IMR-90 (cell line): Measurements from ENCODE around the gene ATG7. TPM values are rescaled to one million over a fixed set of nuclear protein-coding genes. Genes with fewer than 3 reads are reported as not detected.

ENCODE experiments used
- ATAC-seq: fragments of 200-7000 bp; cut with Tn5 transposase; 2 replicates; pipeline ENCODE4 v1.9.1; 2020; ENCODE audit warnings: low read depth, mild to moderate bottlenecking, moderate library complexity
- BruUV-seq: library from RNA; stranded (reverse); fragments of 400-500 nt; replicated peaks from 2 replicates; lab custom pipeline; 2021; lab: Mats Ljungman, UMichigan
- CTCF ChIA-PET: fragments of 300-600 bp; formaldehyde crosslinking; extraction: SDS; loops from one replicate; lab custom pipeline; 2021; ENCODE audit warnings: antibody characterized with exemption; lab: Yijun Ruan, JAX
- POLR2A ChIA-PET: fragments of 300-600 bp; sonication (Branson Sonifier 250); formaldehyde crosslinking; loops from one replicate; lab custom pipeline; 2022; ENCODE audit warnings: antibody characterized with exemption; ENCODE audit not compliant: unreplicated experiment; lab: Charles Lee
- DNase-seq: peaks from one replicate; pipeline ENCODE4 v3.0.0; 2013
- H2AFZ ChIP-seq: replicated peaks from 2 replicates; pipeline ENCODE3; 2013; ENCODE audit warnings: low read length, mild to moderate bottlenecking; ENCODE audit not compliant: poor library complexity
- H2AK5ac ChIP-seq: 2 replicates; pipeline ENCODE4 v1.6.1; 2013; ENCODE audit warnings: low read depth, low read length, inconsistent platforms
- H2AK9ac ChIP-seq: replicated peaks from 2 replicates; pipeline ENCODE3; 2013; ENCODE audit warnings: mild to moderate bottlenecking, low read depth, low read length, moderate library complexity; ENCODE audit not compliant: poor library complexity
- H2BK120ac ChIP-seq: 2 replicates; pipeline ENCODE4 v1.6.1; 2013; ENCODE audit warnings: low read depth, low read length, inconsistent platforms
- H2BK15ac ChIP-seq: 3 replicates; pipeline ENCODE4 v1.6.1; 2013; ENCODE audit warnings: low read depth, low read length, inconsistent platforms
- H2BK20ac ChIP-seq: 2 replicates; pipeline ENCODE4 v1.6.1; 2013; ENCODE audit warnings: low read depth, mild to moderate bottlenecking, inconsistent platforms, low read length, moderate library complexity
- H2BK5ac ChIP-seq: 2 replicates; pipeline ENCODE4 v1.6.1; 2013; ENCODE audit warnings: mild to moderate bottlenecking, low read depth, low read length, inconsistent platforms; ENCODE audit not compliant: poor library complexity, severe bottlenecking
- H3K14ac ChIP-seq: replicated peaks from 2 replicates; pipeline ENCODE4 v1.6.1; 2013; ENCODE audit warnings: low read depth, low read length, inconsistent platforms
- H3K18ac ChIP-seq: 2 replicates; pipeline ENCODE4 v1.6.1; 2013; ENCODE audit warnings: low read depth, low read length, control low read depth
- H3K23ac ChIP-seq: 2 replicates; pipeline ENCODE4 v1.6.1; 2013; ENCODE audit warnings: low read depth, low read length, inconsistent platforms
- H3K27ac ChIP-seq: 2 replicates; pipeline ENCODE4 v1.5.1; 2013; ENCODE audit warnings: mild to moderate bottlenecking, control low read depth, low read length; ENCODE audit not compliant: insufficient read depth
- H3K27me3 ChIP-seq: 2 replicates; pipeline ENCODE4 v1.6.1; 2013; ENCODE audit warnings: low read length; ENCODE audit not compliant: control insufficient read depth, insufficient read depth
- H3K36me3 ChIP-seq: 2 replicates; pipeline ENCODE4 v1.6.1; 2013; ENCODE audit warnings: low read length, mixed read lengths; ENCODE audit not compliant: control insufficient read depth, insufficient read depth
- H3K4ac ChIP-seq: 2 replicates; pipeline ENCODE4 v1.6.1; 2013; ENCODE audit warnings: low read depth, low read length, inconsistent platforms
- H3K4me1 ChIP-seq: 2 replicates; pipeline ENCODE4 v1.6.1; 2013; ENCODE audit warnings: low read length, mixed read lengths; ENCODE audit not compliant: control insufficient read depth, insufficient read depth
- H3K4me2 ChIP-seq: 2 replicates; pipeline ENCODE4 v1.6.1; 2013; ENCODE audit warnings: low read depth, mild to moderate bottlenecking, control low read depth, low read length, moderate library complexity
- H3K4me3 ChIP-seq: 2 replicates; pipeline ENCODE4 v1.5.1; 2013; ENCODE audit warnings: low read depth, mild to moderate bottlenecking, control low read depth, low read length, moderate library complexity; ENCODE audit not compliant: insufficient read depth
- H3K56ac ChIP-seq: 2 replicates; pipeline ENCODE4 v1.6.1; 2013; ENCODE audit warnings: low read length, inconsistent platforms; ENCODE audit not compliant: insufficient read depth; ENCODE audit errors: extremely low read depth
- H3K79me1 ChIP-seq, 2 experiments: 2 replicates each; pipeline ENCODE4 v1.6.1; 2013; ENCODE audit warnings: low read length in 2 of 2, inconsistent platforms in 1 of 2, low read depth in 1 of 2
- H3K9ac ChIP-seq: 2 replicates; pipeline ENCODE4 v1.6.1; 2013; ENCODE audit warnings: low read depth, low read length, control low read depth
- H3K9me1 ChIP-seq: 2 replicates; pipeline ENCODE4 v1.6.1; 2013; ENCODE audit warnings: low read length, inconsistent platforms; ENCODE audit not compliant: insufficient read depth
- H3K9me3 ChIP-seq: 2 replicates; pipeline ENCODE4 v1.6.1; 2013; ENCODE audit warnings: low read length; ENCODE audit not compliant: control insufficient read depth, insufficient read depth
- H4K20me1 ChIP-seq: 2 replicates; pipeline ENCODE4 v1.6.1; 2013; ENCODE audit warnings: low read length, inconsistent platforms; ENCODE audit not compliant: insufficient read depth
- H4K5ac ChIP-seq: 2 replicates; pipeline ENCODE4 v1.6.1; 2013; ENCODE audit warnings: mild to moderate bottlenecking, low read depth, low read length, control low read depth
- H4K8ac ChIP-seq, 2 experiments: 2 replicates each; pipeline ENCODE4 v1.6.1; 2013; ENCODE audit warnings: low read depth in 2 of 2, low read length in 2 of 2, control low read depth in 1 of 2, inconsistent platforms in 1 of 2
- H4K91ac ChIP-seq: 2 replicates; pipeline ENCODE4 v1.6.1; 2013; ENCODE audit warnings: low read depth, low read length, inconsistent platforms; ENCODE audit not compliant: insufficient read depth
- BHLHE40 ChIP-seq: fragments of 150-350 bp; IDR thresholded peaks from 2 replicates; pipeline ENCODE4 v1.6.1; 2016; ENCODE audit warnings: mild to moderate bottlenecking, low read depth, low read length
- CEBPB ChIP-seq: IDR thresholded peaks from 2 replicates; pipeline ENCODE4 v1.6.1; 2012; ENCODE audit warnings: low read depth, low read length, improper control_type of control experiment
- CHD1 ChIP-seq: IDR thresholded peaks from 2 replicates; pipeline ENCODE4 v1.6.1; 2012; ENCODE audit warnings: low read depth, low read length, improper control_type of control experiment
- CTCF ChIP-seq: conservative IDR thresholded peaks from 2 replicates; pipeline ENCODE4 v1.5.1; 2012; ENCODE audit warnings: mild to moderate bottlenecking, low read depth, low read length, improper control_type of control experiment
- FOS ChIP-seq: fragments of 150-350 bp; IDR thresholded peaks from 2 replicates; pipeline ENCODE4 v1.6.1; 2016; ENCODE audit warnings: low read depth, low read length
- MAFK ChIP-seq: IDR thresholded peaks from 2 replicates; pipeline ENCODE4 v1.6.1; 2012; ENCODE audit warnings: low read depth, low read length, improper control_type of control experiment
- MAZ ChIP-seq: IDR thresholded peaks from 2 replicates; pipeline ENCODE4 v1.6.1; 2012; ENCODE audit warnings: low read depth, mild to moderate bottlenecking, low read length, improper control_type of control experiment, moderate library complexity, borderline replicate concordance
- MXI1 ChIP-seq: IDR thresholded peaks from 2 replicates; pipeline ENCODE4 v1.6.1; 2012; ENCODE audit warnings: low read depth, mild to moderate bottlenecking, low read length, moderate library complexity, borderline replicate concordance
- NFE2L2 ChIP-seq: fragments of 150-350 bp; IDR thresholded peaks from 2 replicates; pipeline ENCODE4 v1.6.1; 2016; ENCODE audit warnings: low read depth, mild to moderate bottlenecking, low read length
- POLR2A ChIP-seq: IDR thresholded peaks from 2 replicates; pipeline ENCODE4 v1.6.1; 2012; ENCODE audit warnings: mild to moderate bottlenecking, low read depth, low read length
- RAD21 ChIP-seq: IDR thresholded peaks from 2 replicates; pipeline ENCODE4 v1.6.1; 2012; ENCODE audit warnings: low read length, improper control_type of control experiment
- RCOR1 ChIP-seq: IDR thresholded peaks from 2 replicates; pipeline ENCODE4 v1.6.1; 2012; ENCODE audit warnings: mild to moderate bottlenecking, low read length, improper control_type of control experiment; ENCODE audit not compliant: insufficient replicate concordance
- RFX5 ChIP-seq: IDR thresholded peaks from 2 replicates; pipeline ENCODE4 v1.8.0; 2012; ENCODE audit warnings: low read depth, mild to moderate bottlenecking, low read length, moderate library complexity
- SMC3 ChIP-seq: fragments of 150-350 bp; IDR thresholded peaks from 2 replicates; pipeline ENCODE4 v1.6.1; 2016; ENCODE audit warnings: low read depth, mild to moderate bottlenecking, antibody characterized with exemption, low read length, moderate library complexity
- USF2 ChIP-seq: fragments of 150-350 bp; IDR thresholded peaks from 2 replicates; pipeline ENCODE4 v1.6.1; 2017; ENCODE audit warnings: mild to moderate bottlenecking, antibody characterized with exemption, low read length, low read depth
- WGBS, 2 experiments: methylation state at CpG; one replicate each; pipeline versions ENCODE4 v1.1.5 to v1.1.7; 2013; ENCODE audit warnings: missing lambda C conversion rate in 2 of 2; ENCODE audit not compliant: insufficient read length in 1 of 2; ENCODE audit errors: extremely low coverage in 2 of 2; 5-methylcytosine and 5-hydroxymethylcytosine counted together
- dilution Hi-C: fragments of 300-500 bp; cut with HindIII; formaldehyde crosslinking; loops from one replicate; pipeline ENCODE4 v1.14.3; 2018; ENCODE audit warnings: low sequenced_read_pairs; ENCODE audit not compliant: unreplicated experiment
- in situ Hi-C: fragments of 300-500 bp; cut with MboI; formaldehyde crosslinking; loops from 3 replicates; pipeline ENCODE4 v1.14.3; 2019; ENCODE audit warnings: low sequenced_read_pairs, inconsistent platforms, mixed read lengths
- intact Hi-C: fragments of 100-400 bp; cut with micrococcal nuclease; formaldehyde crosslinking; loops from 2 replicates; pipeline ENCODE4 v1.10.0; 2022
- polyA plus RNA-seq, 3 experiments: library from polyadenylated mRNA; depleted of rRNA; stranded (reverse); fragments of >200 nt; gene quantifications; 2 replicates each; pipeline ENCODE4 v1.2.3, GENCODE V29; 2012; ENCODE audit warnings: low replicate concordance in 1 of 3
- total RNA-seq: library from RNA; depleted of rRNA; stranded (reverse); fragments of >200 nt; gene quantifications from 2 replicates; pipeline ENCODE4 v1.2.3, GENCODE V29; 2012
- TF ChIP-seq, protein P1 (sequence below): fragments of 150-350 bp; IDR thresholded peaks from 2 replicates; pipeline ENCODE4 v1.6.1; 2016; ENCODE audit warnings: low read depth, mild to moderate bottlenecking, low read length, moderate library complexity, borderline replicate concordance

The ATG7 gene
- total and polyA plus RNA-seq, 2 of the 4 experiments (the other 2 are of a cell fraction): 15.6 to 51.4 TPM

DNA sequence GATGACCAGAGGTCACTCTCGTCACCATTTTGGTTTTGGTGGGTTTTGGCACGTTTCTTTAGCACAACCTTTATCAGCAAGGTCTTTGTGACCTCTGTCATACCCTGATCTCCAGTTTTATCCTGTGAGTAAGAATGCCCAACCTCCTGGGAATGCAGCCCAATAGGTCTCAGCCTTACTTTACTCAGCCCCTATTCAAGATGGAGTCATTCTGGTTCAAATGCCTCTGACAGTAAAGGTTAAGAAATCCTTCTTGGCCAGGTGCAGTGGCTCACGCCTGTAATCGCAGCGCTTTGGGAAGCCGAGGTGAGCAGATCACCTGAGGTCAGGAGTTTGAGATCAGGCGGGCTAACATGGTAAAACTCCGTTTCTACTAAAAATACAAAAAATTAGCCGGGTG lies 3.2 kb upstream of the ATG7 start:
- H3K27ac ChIP-seq: no peak overlapping the region
- no peak overlapping the region for H4K5ac ChIP-seq
- peaks cover 6% of the 10 kb centered on the region for H3K4me1 ChIP-seq
- intact Hi-C loops (no loop called here), in situ Hi-C loops (no loop called here), dilution Hi-C loops (no loop called here)
- TF ChIP-seq CEBPB: no peak
- no peak for TF ChIP-seq USF2
- no peak for TF ChIP-seq RAD21
- no peak for TF ChIP-seq MAZ
- TF ChIP-seq RCOR1: no peak
- TF ChIP-seq FOS: no peak
- TF ChIP-seq CTCF: no peak
- no peak for TF ChIP-seq MXI1
- no peak for TF ChIP-seq MAFK
- no peak for TF ChIP-seq SMC3
- no peak for TF ChIP-seq BHLHE40
- TF ChIP-seq, protein P1, sequence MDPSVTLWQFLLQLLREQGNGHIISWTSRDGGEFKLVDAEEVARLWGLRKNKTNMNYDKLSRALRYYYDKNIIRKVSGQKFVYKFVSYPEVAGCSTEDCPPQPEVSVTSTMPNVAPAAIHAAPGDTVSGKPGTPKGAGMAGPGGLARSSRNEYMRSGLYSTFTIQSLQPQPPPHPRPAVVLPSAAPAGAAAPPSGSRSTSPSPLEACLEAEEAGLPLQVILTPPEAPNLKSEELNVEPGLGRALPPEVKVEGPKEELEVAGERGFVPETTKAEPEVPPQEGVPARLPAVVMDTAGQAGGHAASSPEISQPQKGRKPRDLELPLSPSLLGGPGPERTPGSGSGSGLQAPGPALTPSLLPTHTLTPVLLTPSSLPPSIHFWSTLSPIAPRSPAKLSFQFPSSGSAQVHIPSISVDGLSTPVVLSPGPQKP: no peak
- no peak for TF ChIP-seq RFX5
- no peak for TF ChIP-seq CHD1
- no peak for TF ChIP-seq POLR2A
- TF ChIP-seq NFE2L2: no peak
- no peak overlapping the region for H4K8ac ChIP-seq
- CTCF ChIA-PET: no interaction called here
- no peak overlapping the region for H2AK5ac ChIP-seq
- no TSS peak for BruUV-seq
- H3K4me3 ChIP-seq: no peak overlapping the region
- POLR2A ChIA-PET: no interaction called here
- H2AFZ ChIP-seq: no peak overlapping the region
- no peak overlapping the region for H3K56ac ChIP-seq
- no peak overlapping the region for H3K23ac ChIP-seq
- H3K27me3 ChIP-seq: no peaks in the 10 kb centered on the region
- no peak overlapping the region for H3K4ac ChIP-seq
- no peak overlapping the region for H3K9ac ChIP-seq
- H2BK5ac ChIP-seq: no peak overlapping the region
- H3K36me3 ChIP-seq: no peaks in the 10 kb centered on the region
- no peak overlapping the region for H2BK20ac ChIP-seq
- no peak overlapping the region for H3K14ac ChIP-seq
- H4K91ac ChIP-seq: no peak overlapping the region
- H2BK15ac ChIP-seq: no peak overlapping the region
- peaks cover 11% of the 10 kb centered on the region for H3K9me1 ChIP-seq
- no peak overlapping the region for H3K18ac ChIP-seq
- H4K20me1 ChIP-seq: no peaks in the 10 kb centered on the region
- ATAC-seq (no peak), DNase-seq (no peak)
- no peak overlapping the region for H2AK9ac ChIP-seq
- no peaks in the 10 kb centered on the region for H3K9me3 ChIP-seq
- no peak overlapping the region for H2BK120ac ChIP-seq
- WGBS, 2 experiments: 100% methylated on average over 2 of the region's 9 CpGs; no CpG with 5 or more reads in 1 of the 2 experiments
- H3K4me2 ChIP-seq: no peak overlapping the region
- peaks cover 16 to 21% of the 10 kb centered on the region in 2 experiments for H3K79me1 ChIP-seq
